GM10248 (cell line): ENCODE data around the gene GSG1L.

Experiments
- CTCF ChIA-PET: fragments of 300-600 bp; sonication (Branson Sonifier 250); formaldehyde crosslinking; extraction: SDS; loops from one replicate; lab custom pipeline; 2021; ENCODE audit warnings: antibody characterized with exemption; lab: Yijun Ruan, JAX
- POLR2A ChIA-PET: fragments of 350-650 bp; sonication (Branson Sonifier 250); formaldehyde crosslinking; extraction: SDS; loops from one replicate; lab custom pipeline; 2020; ENCODE audit warnings: antibody characterized with exemption; lab: Yijun Ruan, JAX
- DNase-seq: peaks from one replicate; pipeline ENCODE4 v3.0.0; 2012; ENCODE audit errors: extremely low spot score
- CTCF ChIP-seq: IDR thresholded peaks from 2 replicates; pipeline ENCODE4 v1.5.1; 2012; ENCODE audit warnings: mild to moderate bottlenecking, low read depth; ENCODE audit errors: extremely low read depth, missing control alignments, control extremely low read depth

The GSG1L gene

GRCh38 chr16:27869411-27869810 lies 194.1 kb downstream of the GSG1L start:
- TF ChIP-seq CTCF, result no peak
- ChIA-PET CTCF (no interaction called here), POLR2A (no interaction called here)
- no peak for DNase-seq

GRCh38 chr16:27868180-27868579 lies 195.3 kb downstream of the GSG1L start:
- no peak for TF ChIP-seq CTCF
- CTCF ChIA-PET, result interaction anchor here (1.2 to 2.3 kb wide), 2 partner anchors 10 to 13 kb away, joined by 4 to 10 read pairs; no protein-coding TSS in a partner anchor
- no peak for DNase-seq
- POLR2A ChIA-PET, result no interaction called here

- ChIA-PET CTCF (interaction anchor here (1.2 to 2.3 kb wide), 3 partner anchors 9 to 17 kb away, joined by 4 to 10 read pairs (median 4); no protein-coding TSS in a partner anchor), POLR2A (no interaction called here)
- TF ChIP-seq CTCF, result peak; percentile 33
- peak; percentile 82 for DNase-seq
These were observed 196.1 kb downstream of the GSG1L start for GRCh38 chr16:27867122-27868110.

GRCh38 chr16:27863377-27863776 lies 200.1 kb downstream of the GSG1L start:
- no peak for TF ChIP-seq CTCF
- no peak for DNase-seq
- ChIA-PET POLR2A (no interaction called here), CTCF (interaction anchor here (1.3 to 1.5 kb wide), 2 partner anchors 9 to 224 kb away, joined by 5 read pairs; no protein-coding TSS in a partner anchor)

GRCh38 chr16:27862953-27863352 lies 200.6 kb downstream of the GSG1L start:
- ChIA-PET POLR2A (no interaction called here), CTCF (interaction anchor here (0.8 to 1.5 kb wide), 3 partner anchors 8 to 223 kb away, joined by 3 to 5 read pairs (median 5); no protein-coding TSS in a partner anchor)
- no peak for DNase-seq
- TF ChIP-seq CTCF, result no peak

GRCh38 chr16:27860091-27860490 lies 203.4 kb downstream of the GSG1L start:
- no peak for DNase-seq
- ChIA-PET POLR2A (no interaction called here), CTCF (interaction anchor here (1.6 kb wide), 1 partner anchor 21 kb away, joined by 4 read pairs; no protein-coding TSS in a partner anchor)
- no peak for TF ChIP-seq CTCF
